ENCODE measurements around the gene UBE2Z. TPM values are rescaled to one million over a fixed set of nuclear protein-coding genes. Genes with fewer than 3 reads are reported as not detected.

The UBE2Z gene
- total RNA-seq, 1 experiment from 2014 or later = 65.4 TPM

DNA sequence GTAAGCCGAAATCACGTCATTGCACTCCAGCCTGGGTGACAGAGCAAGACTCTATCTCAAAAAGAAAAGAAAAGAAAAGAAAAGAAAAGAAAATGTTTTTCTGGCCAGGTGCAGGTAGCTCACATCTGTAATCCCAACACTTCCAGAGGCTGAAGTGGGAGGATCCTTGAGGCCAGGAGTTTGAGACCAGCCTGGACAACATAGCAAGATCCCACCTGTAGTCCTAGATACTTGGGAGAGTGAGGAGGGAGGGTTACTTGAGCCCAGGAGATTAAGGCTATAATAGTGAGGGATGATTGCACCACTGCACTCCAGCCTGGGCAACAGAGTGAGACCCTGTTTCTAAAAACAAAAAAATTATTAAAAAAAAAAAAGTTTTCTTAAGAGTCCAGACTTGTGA lies 18.1 kb upstream of the UBE2Z start:
- Histone ChIP-seq H3K4me3 (ENCODE audit: insufficient read depth, low read depth, low read length) (no peak overlapping the region), H3K36me3 (replicated peaks; ENCODE audit: control insufficient read depth, insufficient read depth, low read length) (peaks cover 6% of the 10 kb centered on the region), H3K27me3 (ENCODE audit: control insufficient read depth, insufficient read depth, low read length) (no peaks in the 10 kb centered on the region)
- DNase-seq = no peak

GRCh38 chr17:48892940-48893645 lies 15.1 kb upstream of the UBE2Z start:
- no peak for DNase-seq
- H3K4me3 ChIP-seq (ENCODE audit: insufficient read depth, low read depth, low read length) = peak overlapping the region; percentile 81

GRCh38 chr17:48893646-48894508 lies 14.3 kb upstream of the UBE2Z start:
- peak overlapping the region; percentile 81 for H3K4me3 ChIP-seq (ENCODE audit: insufficient read depth, low read depth, low read length)
- no peaks in the 10 kb centered on the region for H3K27me3 ChIP-seq (ENCODE audit: control insufficient read depth, insufficient read depth, low read length)

More at GRCh38 chr17:48892940-48893645, 15.1 kb upstream of the UBE2Z start:
- Histone ChIP-seq H3K27me3 (ENCODE audit: control insufficient read depth, insufficient read depth, low read length) (no peaks in the 10 kb centered on the region), H3K36me3 (replicated peaks; ENCODE audit: control insufficient read depth, insufficient read depth, low read length) (peaks cover 11% of the 10 kb centered on the region)

GRCh38 chr17:48894886-48895285 lies 13.3 kb upstream of the UBE2Z start:
- Histone ChIP-seq H3K36me3 (replicated peaks; ENCODE audit: control insufficient read depth, insufficient read depth, low read length) (peaks cover 11% of the 10 kb centered on the region), H3K4me3 (ENCODE audit: insufficient read depth, low read depth, low read length) (no peak overlapping the region), H3K27me3 (ENCODE audit: control insufficient read depth, insufficient read depth, low read length) (no peaks in the 10 kb centered on the region)
- DNase-seq = no peak

More at GRCh38 chr17:48893646-48894508, 14.3 kb upstream of the UBE2Z start:
- no peak for DNase-seq
- peaks cover 11% of the 10 kb centered on the region for H3K36me3 ChIP-seq (replicated peaks; ENCODE audit: control insufficient read depth, insufficient read depth, low read length)

DNA sequence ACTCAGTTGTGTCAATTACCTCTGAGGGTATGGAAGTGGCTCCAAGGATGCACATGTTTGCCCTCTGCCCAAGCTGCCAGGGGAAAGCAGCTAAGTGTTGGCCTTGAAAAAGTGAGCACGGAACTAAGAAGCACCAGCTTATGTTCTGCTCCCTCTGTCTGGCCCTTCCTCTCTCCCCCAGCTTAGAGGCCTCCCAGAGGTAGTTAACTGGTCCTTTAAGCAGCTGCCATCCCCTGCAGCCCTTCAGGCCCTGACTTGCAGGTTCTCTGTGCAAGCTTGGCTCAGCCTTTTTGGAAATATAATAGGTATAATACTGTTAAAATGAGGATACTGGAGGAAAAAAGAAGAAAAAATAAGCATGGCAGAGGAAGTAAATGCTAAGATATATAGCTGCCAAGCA lies 7.0 kb upstream of the UBE2Z start:
- Histone ChIP-seq H3K4me3 (ENCODE audit: insufficient read depth, low read depth, low read length) (no peak overlapping the region), H3K27me3 (ENCODE audit: control insufficient read depth, insufficient read depth, low read length) (no peaks in the 10 kb centered on the region), H3K36me3 (replicated peaks; ENCODE audit: control insufficient read depth, insufficient read depth, low read length) (peaks cover 2% of the 10 kb centered on the region)
- DNase-seq = no peak

GRCh38 chr17:48903401-48903800 lies 4.8 kb upstream of the UBE2Z start:
- Histone ChIP-seq H3K4me3 (ENCODE audit: insufficient read depth, low read depth, low read length) (no peak overlapping the region), H3K27me3 (ENCODE audit: control insufficient read depth, insufficient read depth, low read length) (no peaks in the 10 kb centered on the region), H3K36me3 (replicated peaks; ENCODE audit: control insufficient read depth, insufficient read depth, low read length) (no peaks in the 10 kb centered on the region)
- DNase-seq = no peak

DNA sequence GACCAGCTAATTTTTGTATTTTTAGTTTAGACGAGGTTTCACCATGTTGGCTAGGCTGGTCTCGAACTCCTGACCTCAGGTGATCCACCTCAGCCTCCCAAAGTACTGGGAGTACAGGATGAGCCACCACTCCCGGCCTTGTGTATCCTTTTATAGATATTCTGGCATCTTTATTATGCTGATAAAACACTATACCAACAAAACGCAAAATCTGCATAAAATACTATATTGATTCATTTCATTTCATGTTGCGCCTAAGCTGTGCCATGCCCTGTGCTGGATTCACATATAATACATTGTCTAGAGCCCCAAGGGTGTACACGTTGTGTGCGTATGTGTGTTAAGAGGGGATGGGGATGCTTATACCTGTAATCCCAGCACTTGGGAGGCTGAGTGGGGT lies 3.8 kb upstream of the UBE2Z start:
- no peak for DNase-seq
- no peak overlapping the region for H3K4me3 ChIP-seq (ENCODE audit: insufficient read depth, low read depth, low read length)
- H3K27me3 ChIP-seq (ENCODE audit: control insufficient read depth, insufficient read depth, low read length) = no peaks in the 10 kb centered on the region
- H3K36me3 ChIP-seq (replicated peaks; ENCODE audit: control insufficient read depth, insufficient read depth, low read length) = no peaks in the 10 kb centered on the region

DNA sequence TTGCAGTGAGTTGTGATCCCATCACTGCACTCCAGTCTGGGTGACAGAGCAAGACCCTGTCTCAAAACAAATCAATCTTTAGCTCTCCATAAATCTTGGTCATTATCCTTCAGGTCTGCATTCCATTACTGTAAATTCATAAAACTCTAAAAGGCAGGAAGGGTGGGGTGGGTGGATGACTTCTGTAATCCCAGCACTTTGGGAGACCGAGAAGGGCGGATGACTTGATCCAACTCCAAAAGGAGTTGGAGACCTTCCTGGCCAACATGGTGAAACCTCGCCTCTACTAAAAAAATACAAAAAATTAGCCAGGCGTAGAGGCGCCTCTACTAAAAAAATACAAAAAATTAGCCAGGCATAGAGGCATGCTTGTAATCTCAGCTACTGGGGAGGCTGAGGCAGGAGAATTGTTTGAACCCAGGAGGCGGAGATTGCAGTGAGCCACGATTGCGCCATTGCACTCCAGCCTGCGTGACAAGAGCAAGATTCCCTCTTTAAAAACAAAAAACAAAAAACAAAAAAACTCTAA lies 2.2 kb upstream of the UBE2Z start:
- peaks cover 5% of the 10 kb centered on the region for H3K36me3 ChIP-seq (replicated peaks; ENCODE audit: control insufficient read depth, insufficient read depth, low read length)
- H3K4me3 ChIP-seq (ENCODE audit: insufficient read depth, low read depth, low read length) = no peak overlapping the region
- H3K27me3 ChIP-seq (ENCODE audit: control insufficient read depth, insufficient read depth, low read length) = no peaks in the 10 kb centered on the region
- no peak for DNase-seq

- DNase-seq = no peak
- Histone ChIP-seq H3K4me3 (ENCODE audit: insufficient read depth, low read depth, low read length) (peak overlapping the region; percentile 89), H3K36me3 (replicated peaks; ENCODE audit: control insufficient read depth, insufficient read depth, low read length) (peaks cover 12% of the 10 kb centered on the region), H3K27me3 (ENCODE audit: control insufficient read depth, insufficient read depth, low read length) (no peaks in the 10 kb centered on the region)
Measured at GRCh38 chr17:48907713-48908046, 527 bp upstream of the UBE2Z start.

DNA sequence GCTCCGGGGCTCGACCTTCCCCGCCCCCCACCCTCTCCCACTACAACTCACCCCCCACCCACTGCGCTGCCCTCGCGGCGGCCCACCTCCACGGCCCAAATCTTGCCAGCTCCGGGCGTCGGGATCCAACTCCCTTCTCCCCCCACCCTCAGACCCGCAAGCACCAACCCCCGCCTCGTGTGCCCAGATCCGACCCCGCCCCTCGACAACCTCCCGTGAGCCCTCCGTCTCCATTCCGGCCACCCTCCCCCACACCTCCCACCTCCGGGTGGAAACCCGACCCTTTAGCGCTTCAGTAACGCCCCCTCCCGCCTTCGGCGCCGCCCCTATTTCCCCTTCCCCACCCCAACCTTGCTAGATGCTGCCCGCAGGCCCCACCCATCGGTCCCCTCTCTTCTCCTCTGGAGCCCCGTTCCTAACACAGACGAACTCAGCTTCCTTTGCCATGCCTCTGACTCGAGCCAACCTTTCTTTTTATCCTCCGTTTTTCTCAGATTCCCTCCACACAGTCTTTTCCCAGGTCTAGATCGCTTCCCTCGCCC lies 717 bp downstream of the UBE2Z start:
- peak; percentile 97 for DNase-seq
- Histone ChIP-seq H3K36me3 (replicated peaks; ENCODE audit: control insufficient read depth, insufficient read depth, low read length) (peaks cover 16% of the 10 kb centered on the region), H3K27me3 (ENCODE audit: control insufficient read depth, insufficient read depth, low read length) (no peaks in the 10 kb centered on the region), H3K4me3 (ENCODE audit: insufficient read depth, low read depth, low read length) (peak overlapping the region; percentile 89)

GRCh38 chr17:48909783-48910182 lies 1.6 kb downstream of the UBE2Z start:
- Histone ChIP-seq H3K36me3 (replicated peaks; ENCODE audit: control insufficient read depth, insufficient read depth, low read length) (peaks cover 17% of the 10 kb centered on the region), H3K4me3 (ENCODE audit: insufficient read depth, low read depth, low read length) (no peak overlapping the region; the same call in 1 of the 2 replicates), H3K27me3 (ENCODE audit: control insufficient read depth, insufficient read depth, low read length) (no peaks in the 10 kb centered on the region)
- DNase-seq = no peak

GRCh38 chr17:48910370-48910769 lies 2.2 kb downstream of the UBE2Z start:
- Histone ChIP-seq H3K27me3 (ENCODE audit: control insufficient read depth, insufficient read depth, low read length) (no peaks in the 10 kb centered on the region), H3K36me3 (replicated peaks; ENCODE audit: control insufficient read depth, insufficient read depth, low read length) (peaks cover 20% of the 10 kb centered on the region), H3K4me3 (ENCODE audit: insufficient read depth, low read depth, low read length) (no peak overlapping the region)
- DNase-seq = no peak

GRCh38 chr17:48912476-48912875 lies 4.3 kb downstream of the UBE2Z start:
- Histone ChIP-seq H3K27me3 (ENCODE audit: control insufficient read depth, insufficient read depth, low read length) (no peaks in the 10 kb centered on the region), H3K4me3 (ENCODE audit: insufficient read depth, low read depth, low read length) (no peak overlapping the region), H3K36me3 (replicated peaks; ENCODE audit: control insufficient read depth, insufficient read depth, low read length) (peaks cover 28% of the 10 kb centered on the region)

GRCh38 chr17:48915459-48916282 lies 7.5 kb downstream of the UBE2Z start:
- H3K36me3 ChIP-seq (replicated peaks; ENCODE audit: control insufficient read depth, insufficient read depth, low read length) = peaks cover 38% of the 10 kb centered on the region
- no peaks in the 10 kb centered on the region for H3K27me3 ChIP-seq (ENCODE audit: control insufficient read depth, insufficient read depth, low read length)
- no peak overlapping the region for H3K4me3 ChIP-seq (ENCODE audit: insufficient read depth, low read depth, low read length)
- no peak for DNase-seq

More at GRCh38 chr17:48912476-48912875, 4.3 kb downstream of the UBE2Z start:
- no peak for DNase-seq

All from H7 (cell line).